AG04449 (cell line): ENCODE data around the gene LAMA1.

Source experiments
- CTCF ChIA-PET: fragments of 350-600 bp; formaldehyde crosslinking; extraction: SDS; loops from one replicate; lab custom pipeline; 2021; ENCODE audit warnings: antibody characterized with exemption; lab: Yijun Ruan, JAX
- POLR2A ChIA-PET: fragments of 400-600, 350-600 bp; formaldehyde crosslinking; extraction: SDS; loops from one replicate; lab custom pipeline; 2020; ENCODE audit warnings: antibody characterized with exemption, inconsistent platforms; lab: Yijun Ruan, JAX
- DNase-seq: peaks from one replicate; pipeline ENCODE4 v3.0.0-alpha.2; 2010; ENCODE audit warnings: low read depth, low spot score
- H3K4me3 ChIP-seq: 2 replicates; pipeline ENCODE4 v1.5.1; 2011; ENCODE audit warnings: low read depth, mild to moderate bottlenecking, control low read depth, low read length
- CTCF ChIP-seq: IDR thresholded peaks from one replicate; pipeline ENCODE4 v1.5.1; 2011; ENCODE audit warnings: mild to moderate bottlenecking, moderate library complexity, low read length, control low read depth, inconsistent platforms; ENCODE audit not compliant: insufficient read depth; ENCODE audit errors: missing control alignments

Gene LAMA1

GRCh38 chr18:6920099-6920955 is 197.3 kb downstream of the LAMA1 start:
- peak; percentile 59 for TF ChIP-seq CTCF
- DNase-seq = peak; percentile 24
- ChIA-PET CTCF (interaction anchor here (0.6 to 10.2 kb wide), 26 partner anchors 13 to 313 kb away, joined by 3 to 171 read pairs (median 4); no protein-coding TSS in a partner anchor), POLR2A (interaction anchor here (0.6 kb wide), 1 partner anchor 1903 kb away, joined by 3 read pairs; no protein-coding TSS in a partner anchor)
- H3K4me3 ChIP-seq = no peak overlapping the region

GRCh38 chr18:6917072-6917471 is 200.5 kb downstream of the LAMA1 start:
- ChIA-PET CTCF (interaction anchor here (1.0 to 10.2 kb wide), 4 partner anchors 10 to 258 kb away, joined by 3 to 171 read pairs (median 4); no protein-coding TSS in a partner anchor), POLR2A (no interaction called here)
- no peak for DNase-seq
- no peak overlapping the region for H3K4me3 ChIP-seq
- TF ChIP-seq CTCF = no peak

GRCh38 chr18:6901286-6901926 is 216.2 kb downstream of the LAMA1 start:
- no peak for DNase-seq
- ChIA-PET CTCF (no interaction called here), POLR2A (no interaction called here)
- H3K4me3 ChIP-seq = no peak overlapping the region
- no peak for TF ChIP-seq CTCF

DNA sequence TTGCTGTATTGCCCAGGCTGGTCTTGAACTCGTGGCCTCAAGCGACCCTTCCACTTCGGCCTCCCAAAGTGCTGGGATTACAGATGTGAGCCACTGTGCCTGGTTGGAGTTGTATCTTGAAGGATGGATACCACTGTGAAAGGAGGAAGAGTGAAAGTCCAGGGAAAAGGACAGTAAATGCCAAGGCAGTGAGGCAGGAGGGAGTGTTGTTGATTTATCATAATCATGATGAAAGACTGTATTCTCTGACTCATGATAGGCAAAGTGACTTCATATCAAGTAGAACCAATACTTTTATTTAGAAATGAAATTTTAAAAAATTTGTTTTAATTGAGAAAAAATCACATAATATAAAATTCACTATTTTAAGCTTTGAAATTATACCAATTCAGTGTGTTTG is 225.8 kb downstream of the LAMA1 start:
- no peak for TF ChIP-seq CTCF
- CTCF ChIA-PET = interaction anchor here (1.3 to 2.5 kb wide), 4 partner anchors 347 to 1024 kb away, joined by 3 to 9 read pairs (median 4); no protein-coding TSS in a partner anchor

More for the DNA sequence above, 225.8 kb downstream of the LAMA1 start:
- H3K4me3 ChIP-seq = no peak overlapping the region
- POLR2A ChIA-PET = no interaction called here
- no peak for DNase-seq
